Activated CD4-positive, alpha-beta memory T cell treated with anti-CD3 and anti-CD28 coated beads, Interleukin-2, amount 10 ng/mL, durations not matched to agents 7 days and 5 days (primary cell): ENCODE results near the gene KCTD13. TPM values are rescaled to one million over a fixed set of nuclear protein-coding genes. Genes with fewer than 3 reads are reported as not detected.

Source experiments
- total RNA-seq, 2 experiments: library from RNA; stranded (reverse); gene quantifications; one replicate each; pipeline ENCODE4 v1.2.3, GENCODE V29; 2021

KCTD13 gene
- total RNA-seq, 2 experiments from 2014 or later: 34.5 to 36.0 TPM

Other genes starting within 250 kb of the KCTD13 start
- 1 to 10 TPM; 8.3 to 9.3 TPM for gene QPRT, start 247.0 kb downstream of the KCTD13 start, total RNA-seq
- gene C16orf54, start 180.2 kb downstream of the KCTD13 start, total RNA-seq: 10 to 100 TPM; 94.6 to 99.2 TPM
- gene ZG16, start 148.0 kb downstream of the KCTD13 start, total RNA-seq: not detected
- gene KIF22, start 135.5 kb downstream of the KCTD13 start, total RNA-seq: 100 to 1,000 TPM; 187 to 192 TPM
- gene MAZ, start 119.7 kb downstream of the KCTD13 start, total RNA-seq: 100 to 1,000 TPM; 365 to 376 TPM
- 1 to 10 TPM in 1 of 2 experiments, under 1 TPM in 1; 0.91 to 1.0 TPM for gene PRRT2, start 114.0 kb downstream of the KCTD13 start, total RNA-seq
- 10 to 100 TPM; 26.6 to 28.4 TPM for gene PAGR1, start 110.1 kb downstream of the KCTD13 start, total RNA-seq
- 100 to 1,000 TPM; 167 TPM for gene MVP, start 105.8 kb downstream of the KCTD13 start, total RNA-seq
- gene CDIPT, start 63.0 kb downstream of the KCTD13 start, total RNA-seq: 10 to 100 TPM; 60.0 to 63.2 TPM
- gene SEZ6L2, start 26.7 kb downstream of the KCTD13 start, total RNA-seq: under 1 TPM; 0.08 to 0.13 TPM
- under 1 TPM in 1 of 2 experiments, not detected in 1; 0.15 TPM for gene ASPHD1, start 25.7 kb downstream of the KCTD13 start, total RNA-seq
- gene TMEM219, start 35.9 kb upstream of the KCTD13 start, total RNA-seq: 10 to 100 TPM; 68.9 to 78.7 TPM
- gene TAOK2, start 47.6 kb upstream of the KCTD13 start, total RNA-seq: 10 to 100 TPM; 44.2 TPM
- 10 to 100 TPM; 38.7 to 40.3 TPM for gene HIRIP3, start 69.4 kb upstream of the KCTD13 start, total RNA-seq
- gene INO80E, start 70.0 kb upstream of the KCTD13 start, total RNA-seq: 100 to 1,000 TPM; 102 to 107 TPM
- not detected for gene DOC2A, start 84.8 kb upstream of the KCTD13 start, total RNA-seq
- not detected for gene C16orf92, start 97.0 kb upstream of the KCTD13 start, total RNA-seq
- gene TLCD3B, start 105.0 kb upstream of the KCTD13 start, total RNA-seq: 1 to 10 TPM; 6.0 to 6.9 TPM
- 1,000 to 10,000 TPM; 1,403 to 1,450 TPM for gene ALDOA, start 139.5 kb upstream of the KCTD13 start, total RNA-seq
- gene PPP4C, start 149.8 kb upstream of the KCTD13 start, total RNA-seq: 100 to 1,000 TPM; 146 to 147 TPM
- 1 to 10 TPM; 1.9 to 2.5 TPM for gene TBX6, start 165.7 kb upstream of the KCTD13 start, total RNA-seq
- gene YPEL3, start 170.0 kb upstream of the KCTD13 start, total RNA-seq: 100 to 1,000 TPM in 1 of 2 experiments, 10 to 100 TPM in 1; 99.4 to 106 TPM
- 10 to 100 TPM; 11.5 to 12.3 TPM for gene GDPD3, start 187.3 kb upstream of the KCTD13 start, total RNA-seq
- 100 to 1,000 TPM; 108 to 111 TPM for gene MAPK3, start 197.0 kb upstream of the KCTD13 start, total RNA-seq